Activated CD8-positive, alpha-beta T cell treated with anti-CD3 and anti-CD28 coated beads for 36 hours (primary cell): ENCODE measurements around the gene SPATA6L. TPM values are rescaled to one million over a fixed set of nuclear protein-coding genes. Genes with fewer than 3 reads are reported as not detected.

Experiments used
- ATAC-seq: fragments of 200-7000 bp; cut with Tn5 transposase; one replicate; pipeline ENCODE4 v1.10.0; 2021; ENCODE audit warnings: mild to moderate bottlenecking, moderate library complexity
- CTCF ChIA-PET: fragments of 350-600 bp; sonication (Branson Sonifier 250); formaldehyde crosslinking; loops from one replicate; lab custom pipeline; 2021; ENCODE audit warnings: antibody characterized with exemption; lab: Charles Lee
- POLR2A ChIA-PET: fragments of 350-600 bp; sonication (Branson Sonifier 250); formaldehyde crosslinking; loops from one replicate; lab custom pipeline; 2021; ENCODE audit warnings: antibody characterized with exemption; lab: Charles Lee
- DNase-seq: peaks from one replicate; pipeline ENCODE4 v3.0.0-alpha.2; 2020
- H3K27ac Mint-ChIP-seq: one replicate; pipeline ENCODE4 v1.8.0; 2021; ENCODE audit warnings: mild to moderate bottlenecking, mixed read lengths
- H3K27me3 Mint-ChIP-seq: one replicate; pipeline ENCODE4 v1.8.0; 2021; ENCODE audit warnings: mixed read lengths
- H3K36me3 Mint-ChIP-seq: one replicate; pipeline ENCODE4 v1.8.0; 2021; ENCODE audit warnings: low read depth, mixed read lengths
- H3K4me1 Mint-ChIP-seq: one replicate; pipeline ENCODE4 v1.8.0; 2021; ENCODE audit warnings: low read depth, mixed read lengths
- H3K4me3 Mint-ChIP-seq: one replicate; pipeline ENCODE4 v1.8.0; 2021; ENCODE audit warnings: mild to moderate bottlenecking, moderate library complexity, mixed read lengths
- H3K9me3 Mint-ChIP-seq: one replicate; pipeline ENCODE4 v1.8.0; 2021; ENCODE audit warnings: mixed read lengths
- intact Hi-C: fragments of 100-400 bp; cut with micrococcal nuclease; formaldehyde crosslinking; loops from one replicate; pipeline ENCODE4 v1.10.0; 2022
- total RNA-seq, 2 experiments: library from RNA; stranded (reverse); gene quantifications; one replicate each; pipeline ENCODE4 v1.2.3, GENCODE V29; 2021
- TF ChIP-seq, protein P1 (sequence below): fragments of 200-600 bp; IDR thresholded peaks from one replicate; pipeline ENCODE4 v1.8.0; 2022; ENCODE audit warnings: antibody characterized with exemption, mild to moderate bottlenecking

SPATA6L gene
- total RNA-seq, 2 experiments from 2014 or later: 0.43 to 0.78 TPM

DNA sequence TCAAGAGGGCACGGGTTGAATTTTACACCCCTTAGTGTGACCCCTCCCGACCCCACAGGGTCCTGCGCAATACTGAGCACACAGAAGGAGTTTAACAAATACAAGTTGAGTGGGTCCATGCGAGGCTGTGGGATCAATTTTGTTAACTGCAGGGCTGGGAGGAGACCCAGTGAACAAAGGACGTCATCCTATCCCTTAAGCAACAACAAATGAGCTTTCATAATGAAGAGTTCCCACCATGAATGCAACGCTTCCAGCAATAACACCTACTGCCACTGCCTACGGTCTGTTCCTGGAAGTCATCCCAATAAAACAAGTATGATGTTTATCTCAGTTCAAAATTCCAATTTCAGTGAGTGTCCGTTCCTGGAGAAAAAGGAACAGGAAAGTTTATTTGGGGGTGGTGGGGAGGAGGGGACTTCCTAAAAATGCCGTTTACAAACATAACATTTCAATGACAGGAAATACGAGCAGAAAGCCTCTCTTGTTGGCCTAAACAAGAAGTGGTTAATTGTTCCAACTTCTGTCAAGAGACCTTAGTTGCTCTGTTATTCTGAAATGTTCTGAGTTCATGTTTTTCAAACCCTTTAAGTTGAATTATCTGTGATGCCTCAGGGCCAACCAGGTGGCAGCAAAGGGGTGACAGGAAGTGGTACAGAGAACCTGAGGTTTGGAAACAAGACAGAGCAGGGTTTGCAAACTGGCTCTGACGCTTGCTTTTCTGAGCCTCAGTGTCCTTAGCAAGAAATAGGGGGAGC, 69.9 kb downstream of the SPATA6L start:
- H3K4me1 Mint-ChIP-seq: peaks cover 37% of the 10 kb centered on the region
- H3K27ac Mint-ChIP-seq: peak overlapping the region; percentile 84
- no peaks in the 10 kb centered on the region for H3K9me3 Mint-ChIP-seq
- no peaks in the 10 kb centered on the region for H3K27me3 Mint-ChIP-seq
- ATAC-seq: peak; percentile 88
- POLR2A ChIA-PET: no interaction called here
- CTCF ChIA-PET: interaction anchor here (1.3 kb wide), 1 partner anchor 8 kb away, joined by 4 read pairs; no protein-coding TSS in a partner anchor
- no peaks in the 10 kb centered on the region for H3K36me3 Mint-ChIP-seq
- H3K4me3 Mint-ChIP-seq: no peak overlapping the region
- TF ChIP-seq, protein P1, sequence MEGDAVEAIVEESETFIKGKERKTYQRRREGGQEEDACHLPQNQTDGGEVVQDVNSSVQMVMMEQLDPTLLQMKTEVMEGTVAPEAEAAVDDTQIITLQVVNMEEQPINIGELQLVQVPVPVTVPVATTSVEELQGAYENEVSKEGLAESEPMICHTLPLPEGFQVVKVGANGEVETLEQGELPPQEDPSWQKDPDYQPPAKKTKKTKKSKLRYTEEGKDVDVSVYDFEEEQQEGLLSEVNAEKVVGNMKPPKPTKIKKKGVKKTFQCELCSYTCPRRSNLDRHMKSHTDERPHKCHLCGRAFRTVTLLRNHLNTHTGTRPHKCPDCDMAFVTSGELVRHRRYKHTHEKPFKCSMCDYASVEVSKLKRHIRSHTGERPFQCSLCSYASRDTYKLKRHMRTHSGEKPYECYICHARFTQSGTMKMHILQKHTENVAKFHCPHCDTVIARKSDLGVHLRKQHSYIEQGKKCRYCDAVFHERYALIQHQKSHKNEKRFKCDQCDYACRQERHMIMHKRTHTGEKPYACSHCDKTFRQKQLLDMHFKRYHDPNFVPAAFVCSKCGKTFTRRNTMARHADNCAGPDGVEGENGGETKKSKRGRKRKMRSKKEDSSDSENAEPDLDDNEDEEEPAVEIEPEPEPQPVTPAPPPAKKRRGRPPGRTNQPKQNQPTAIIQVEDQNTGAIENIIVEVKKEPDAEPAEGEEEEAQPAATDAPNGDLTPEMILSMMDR: no peak
- intact Hi-C loops: no loop called here
- DNase-seq: peak; percentile 76

DNA sequence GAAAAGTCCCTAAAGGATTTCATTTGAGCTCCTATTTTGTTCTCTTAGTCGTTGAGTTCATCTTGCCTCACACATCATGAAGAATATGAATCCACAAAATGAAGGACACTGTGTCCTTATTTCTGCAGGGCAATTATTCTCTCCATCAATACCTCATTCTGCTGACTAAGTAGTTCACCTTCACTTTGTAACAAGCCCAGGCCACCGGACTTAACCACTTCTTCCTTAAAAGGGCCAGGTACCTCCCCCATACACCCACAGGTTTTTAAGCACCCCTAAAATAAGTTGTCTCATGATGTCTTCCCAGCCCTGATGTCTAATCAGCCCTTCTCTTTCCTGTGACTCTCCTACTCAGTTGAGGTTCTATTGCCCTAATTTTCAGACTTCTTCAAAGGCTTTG, 71.3 kb downstream of the SPATA6L start:
- Mint-ChIP-seq H3K27me3 (no peaks in the 10 kb centered on the region), H3K9me3 (no peaks in the 10 kb centered on the region), H3K4me1 (peaks cover 28% of the 10 kb centered on the region), H3K36me3 (no peaks in the 10 kb centered on the region), H3K4me3 (no peak overlapping the region), H3K27ac (no peak overlapping the region)
- TF ChIP-seq, protein P1: no peak
- ATAC-seq (no peak), DNase-seq (no peak)
- ChIA-PET POLR2A (no interaction called here), CTCF (no interaction called here)
- intact Hi-C loops: no loop called here

DNA sequence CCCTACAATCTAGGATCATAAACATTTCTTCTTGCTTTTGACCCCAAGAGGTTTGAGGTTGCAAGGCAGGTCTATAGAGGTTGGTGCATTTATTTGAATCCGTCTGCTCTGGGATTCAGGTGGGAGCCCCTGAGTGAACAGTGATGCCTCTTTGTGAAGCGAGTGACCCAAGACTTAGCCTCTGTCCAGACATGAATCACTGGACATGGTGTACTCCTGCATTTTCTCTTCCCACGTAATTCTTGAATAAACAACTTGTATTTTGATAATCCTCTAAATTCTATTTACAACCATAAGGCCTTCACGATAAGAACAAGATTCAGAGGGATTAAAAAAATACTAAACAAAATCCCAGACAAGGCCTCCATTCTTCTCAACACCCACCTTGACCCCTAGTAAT, 71.7 kb downstream of the SPATA6L start:
- H3K4me3 Mint-ChIP-seq: no peak overlapping the region
- no peak for ATAC-seq
- peaks cover 25% of the 10 kb centered on the region for H3K4me1 Mint-ChIP-seq
- intact Hi-C loops: no loop called here
- TF ChIP-seq, protein P1: no peak
- no peak for DNase-seq
- no peaks in the 10 kb centered on the region for H3K27me3 Mint-ChIP-seq
- ChIA-PET CTCF (no interaction called here), POLR2A (no interaction called here)
- H3K9me3 Mint-ChIP-seq: no peaks in the 10 kb centered on the region
- no peak overlapping the region for H3K27ac Mint-ChIP-seq
- no peaks in the 10 kb centered on the region for H3K36me3 Mint-ChIP-seq

DNA sequence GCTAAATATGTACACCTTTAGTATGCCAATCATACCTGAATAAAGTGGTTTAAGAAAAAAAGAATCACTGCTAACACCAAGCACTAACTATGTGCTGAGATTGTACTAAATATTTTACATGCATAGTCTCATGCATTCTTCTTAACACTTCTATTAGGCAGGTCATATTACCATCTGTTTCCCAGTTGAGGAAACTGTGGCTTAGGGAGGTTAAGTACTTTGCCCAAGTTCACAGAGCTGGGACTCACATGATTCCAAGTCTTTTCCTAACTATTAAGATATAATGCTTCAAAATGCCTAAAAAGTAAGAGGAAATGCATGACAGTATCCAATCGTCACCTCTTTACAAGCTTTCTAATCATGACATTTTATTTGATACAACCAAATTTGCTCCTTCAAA, 73.4 kb downstream of the SPATA6L start:
- Mint-ChIP-seq H3K4me3 (no peak overlapping the region), H3K27me3 (no peaks in the 10 kb centered on the region), H3K9me3 (no peaks in the 10 kb centered on the region), H3K4me1 (peaks cover 25% of the 10 kb centered on the region), H3K36me3 (no peaks in the 10 kb centered on the region), H3K27ac (no peak overlapping the region)
- TF ChIP-seq, protein P1: no peak
- DNase-seq: no peak
- ChIA-PET CTCF (interaction anchor here (1.5 kb wide), 1 partner anchor 12 kb away, joined by 3 read pairs; no protein-coding TSS in a partner anchor), POLR2A (interaction anchor here (0.6 to 0.7 kb wide), 2 partner anchors 18 to 253 kb away, joined by 3 read pairs; no protein-coding TSS in a partner anchor)
- intact Hi-C loops: no loop called here
- no peak for ATAC-seq

DNA sequence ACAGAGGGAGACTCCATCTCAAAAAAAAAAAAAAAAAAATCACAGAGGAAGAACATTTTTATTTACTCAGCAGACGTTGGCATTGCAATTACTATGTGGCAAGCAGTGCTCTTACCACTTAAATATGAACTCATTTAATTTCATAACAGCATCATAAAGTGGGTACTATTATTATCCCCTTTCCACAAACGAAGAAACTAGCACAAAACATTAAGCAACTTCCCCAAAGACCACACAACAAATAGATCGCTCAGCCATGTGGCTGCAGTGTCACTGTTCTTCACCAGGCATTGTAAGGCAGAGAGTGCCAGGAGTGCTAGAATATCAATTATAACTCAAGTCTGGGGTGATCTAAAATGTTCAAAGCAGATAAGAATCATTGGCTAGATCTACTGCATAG, 74.0 kb downstream of the SPATA6L start:
- no peaks in the 10 kb centered on the region for H3K27me3 Mint-ChIP-seq
- ChIA-PET POLR2A (no interaction called here), CTCF (no interaction called here)
- H3K27ac Mint-ChIP-seq: no peak overlapping the region
- peaks cover 23% of the 10 kb centered on the region for H3K4me1 Mint-ChIP-seq
- ATAC-seq: no peak
- H3K4me3 Mint-ChIP-seq: no peak overlapping the region
- DNase-seq: no peak
- TF ChIP-seq, protein P1: no peak
- intact Hi-C loops: no loop called here
- H3K9me3 Mint-ChIP-seq: no peaks in the 10 kb centered on the region
- no peaks in the 10 kb centered on the region for H3K36me3 Mint-ChIP-seq
